ENCODE measurements around the gene CBX1.

DNA sequence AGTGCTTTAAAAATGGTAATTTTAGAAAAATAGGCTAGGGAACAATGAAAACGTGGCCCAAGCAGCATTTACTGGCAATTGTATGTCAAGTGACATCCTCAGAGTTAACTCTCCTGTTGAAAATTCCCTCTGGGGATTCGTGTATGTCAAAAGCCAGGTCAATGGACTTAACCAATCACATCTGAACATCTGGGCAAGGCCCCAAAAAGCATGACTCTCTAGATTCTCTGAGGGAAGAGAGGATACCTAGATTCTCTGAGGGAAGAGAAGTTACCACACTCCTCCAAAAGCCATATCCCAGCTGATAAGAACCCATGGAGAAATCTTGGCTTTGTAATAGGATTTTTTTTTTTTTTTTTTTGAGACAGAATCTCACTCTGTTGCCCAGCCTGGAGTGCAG, 29.6 kb downstream of the CBX1 start:
- no peak for TF ChIP-seq EZH2phosphoT487 (IDR thresholded peaks at IDR 0.05; ENCODE audit: borderline replicate concordance, low read length)
- TF ChIP-seq, protein P1, sequence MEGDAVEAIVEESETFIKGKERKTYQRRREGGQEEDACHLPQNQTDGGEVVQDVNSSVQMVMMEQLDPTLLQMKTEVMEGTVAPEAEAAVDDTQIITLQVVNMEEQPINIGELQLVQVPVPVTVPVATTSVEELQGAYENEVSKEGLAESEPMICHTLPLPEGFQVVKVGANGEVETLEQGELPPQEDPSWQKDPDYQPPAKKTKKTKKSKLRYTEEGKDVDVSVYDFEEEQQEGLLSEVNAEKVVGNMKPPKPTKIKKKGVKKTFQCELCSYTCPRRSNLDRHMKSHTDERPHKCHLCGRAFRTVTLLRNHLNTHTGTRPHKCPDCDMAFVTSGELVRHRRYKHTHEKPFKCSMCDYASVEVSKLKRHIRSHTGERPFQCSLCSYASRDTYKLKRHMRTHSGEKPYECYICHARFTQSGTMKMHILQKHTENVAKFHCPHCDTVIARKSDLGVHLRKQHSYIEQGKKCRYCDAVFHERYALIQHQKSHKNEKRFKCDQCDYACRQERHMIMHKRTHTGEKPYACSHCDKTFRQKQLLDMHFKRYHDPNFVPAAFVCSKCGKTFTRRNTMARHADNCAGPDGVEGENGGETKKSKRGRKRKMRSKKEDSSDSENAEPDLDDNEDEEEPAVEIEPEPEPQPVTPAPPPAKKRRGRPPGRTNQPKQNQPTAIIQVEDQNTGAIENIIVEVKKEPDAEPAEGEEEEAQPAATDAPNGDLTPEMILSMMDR (IDR thresholded peaks at IDR 0.05; ENCODE audit: low read depth, low read length, poor library complexity, severe bottlenecking), result no peak

Data from DOHH2 (cell line).